SK-N-SH (cell line): ENCODE measurements around the gene VPS50.

Experiments used
- CHD2 ChIP-seq: fragments of 150-350 bp; IDR thresholded peaks from 2 replicates; pipeline ENCODE4 v1.6.1; 2018; ENCODE audit warnings: low read length; ENCODE audit not compliant: partially characterized antibody
- EP300 ChIP-seq, 2 experiments: IDR thresholded peaks; 2 replicates each; pipeline versions ENCODE4 v1.4.0 to v1.6.1; 2012; ENCODE audit warnings: borderline replicate concordance in 1 of 2, low read depth in 1 of 2, low read length in 1 of 2
- FOSL2 ChIP-seq: IDR thresholded peaks from 2 replicates; pipeline ENCODE4 v1.4.0; 2012; ENCODE audit warnings: low read depth, mild to moderate bottlenecking, moderate library complexity, borderline replicate concordance
- GATA2 ChIP-seq: sonication (generic); formaldehyde crosslinking; IDR thresholded peaks from 2 replicates; pipeline ENCODE4 v1.5.0; 2020; ENCODE audit warnings: mild to moderate bottlenecking, missing genetic modification reagents
- MXI1 ChIP-seq: IDR thresholded peaks from 2 replicates; pipeline ENCODE4 v1.6.1; 2012; ENCODE audit warnings: mild to moderate bottlenecking, low read depth, low read length, improper control_type of control experiment
- NFIC ChIP-seq: IDR thresholded peaks from 2 replicates; pipeline ENCODE4 v1.4.0; 2012; ENCODE audit warnings: borderline replicate concordance
- POLR2AphosphoS5 ChIP-seq: IDR thresholded peaks from 2 replicates; pipeline ENCODE4 v1.6.1; 2012; ENCODE audit warnings: low read depth, low read length
- RAD21 ChIP-seq: IDR thresholded peaks from 2 replicates; pipeline ENCODE4 v1.6.1; 2012; ENCODE audit warnings: mild to moderate bottlenecking, low read length
- REST ChIP-seq: IDR thresholded peaks from 2 replicates; pipeline ENCODE4 v1.6.1; 2012; ENCODE audit warnings: mild to moderate bottlenecking, low read depth, low read length, moderate library complexity
- SIN3A ChIP-seq: IDR thresholded peaks from 2 replicates; pipeline ENCODE4 v1.6.1; 2012; ENCODE audit warnings: low read depth, mild to moderate bottlenecking, low read length, moderate library complexity, borderline replicate concordance
- SMC3 ChIP-seq: IDR thresholded peaks from 2 replicates; pipeline ENCODE4 v1.6.1; 2012; ENCODE audit warnings: low read depth, low read length, improper control_type of control experiment
- TAF1 ChIP-seq: IDR thresholded peaks from 2 replicates; pipeline ENCODE4 v1.6.1; 2012; ENCODE audit warnings: low read depth, mild to moderate bottlenecking, low read length, moderate library complexity, borderline replicate concordance
- YY1 ChIP-seq: IDR thresholded peaks from 2 replicates; pipeline ENCODE4 v1.4.0; 2012; ENCODE audit warnings: low read depth, mild to moderate bottlenecking
- TF ChIP-seq, protein P1 (sequence below): fragments of 200-600 bp; sonication (generic); IDR thresholded peaks from 2 replicates; pipeline ENCODE4 v1.6.1; 2017; ENCODE audit warnings: antibody characterized with exemption, mild to moderate bottlenecking, moderate library complexity

- TF ChIP-seq, protein P1, sequence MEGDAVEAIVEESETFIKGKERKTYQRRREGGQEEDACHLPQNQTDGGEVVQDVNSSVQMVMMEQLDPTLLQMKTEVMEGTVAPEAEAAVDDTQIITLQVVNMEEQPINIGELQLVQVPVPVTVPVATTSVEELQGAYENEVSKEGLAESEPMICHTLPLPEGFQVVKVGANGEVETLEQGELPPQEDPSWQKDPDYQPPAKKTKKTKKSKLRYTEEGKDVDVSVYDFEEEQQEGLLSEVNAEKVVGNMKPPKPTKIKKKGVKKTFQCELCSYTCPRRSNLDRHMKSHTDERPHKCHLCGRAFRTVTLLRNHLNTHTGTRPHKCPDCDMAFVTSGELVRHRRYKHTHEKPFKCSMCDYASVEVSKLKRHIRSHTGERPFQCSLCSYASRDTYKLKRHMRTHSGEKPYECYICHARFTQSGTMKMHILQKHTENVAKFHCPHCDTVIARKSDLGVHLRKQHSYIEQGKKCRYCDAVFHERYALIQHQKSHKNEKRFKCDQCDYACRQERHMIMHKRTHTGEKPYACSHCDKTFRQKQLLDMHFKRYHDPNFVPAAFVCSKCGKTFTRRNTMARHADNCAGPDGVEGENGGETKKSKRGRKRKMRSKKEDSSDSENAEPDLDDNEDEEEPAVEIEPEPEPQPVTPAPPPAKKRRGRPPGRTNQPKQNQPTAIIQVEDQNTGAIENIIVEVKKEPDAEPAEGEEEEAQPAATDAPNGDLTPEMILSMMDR, result no peak
- no peak for TF ChIP-seq SIN3A
- no peak for TF ChIP-seq YY1
- no peak for TF ChIP-seq NFIC
- TF ChIP-seq CHD2, result no peak
- TF ChIP-seq POLR2AphosphoS5, result no peak
- TF ChIP-seq EP300 (IDR thresholded peaks at IDR 0.05; ENCODE audit: borderline replicate concordance in 1 of 2, low read depth in 1 of 2, low read length in 1 of 2), result no peak
- no peak for TF ChIP-seq SMC3
- no peak for TF ChIP-seq MXI1
- no peak for TF ChIP-seq TAF1
- no peak for TF ChIP-seq GATA2 (CRISPR knock-in tag)
- TF ChIP-seq REST, result no peak
- no peak for TF ChIP-seq RAD21
- no peak for TF ChIP-seq FOSL2
Observed at GRCh38 chr7:93364806-93365205, 132.6 kb downstream of the VPS50 start.
